ENCODE data around the gene OR2AK2. TPM values are rescaled to one million over a fixed set of nuclear protein-coding genes. Genes with fewer than 3 reads are reported as not detected.

OR2AK2 gene, protein sequence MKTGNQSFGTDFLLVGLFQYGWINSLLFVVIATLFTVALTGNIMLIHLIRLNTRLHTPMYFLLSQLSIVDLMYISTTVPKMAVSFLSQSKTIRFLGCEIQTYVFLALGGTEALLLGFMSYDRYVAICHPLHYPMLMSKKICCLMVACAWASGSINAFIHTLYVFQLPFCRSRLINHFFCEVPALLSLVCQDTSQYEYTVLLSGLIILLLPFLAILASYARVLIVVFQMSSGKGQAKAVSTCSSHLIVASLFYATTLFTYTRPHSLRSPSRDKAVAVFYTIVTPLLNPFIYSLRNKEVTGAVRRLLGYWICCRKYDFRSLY
- not detected in 2 replicates for total RNA-seq (2022)
- Bru-seq, nascent RNA = not detected
- BruChase-seq, experiment 1, labeled RNA remaining after a 6-hour chase = not detected
- not detected for BruChase-seq, experiment 2, labeled RNA remaining after a 2-hour chase
- long read RNA-seq = 0 reads

DNA sequence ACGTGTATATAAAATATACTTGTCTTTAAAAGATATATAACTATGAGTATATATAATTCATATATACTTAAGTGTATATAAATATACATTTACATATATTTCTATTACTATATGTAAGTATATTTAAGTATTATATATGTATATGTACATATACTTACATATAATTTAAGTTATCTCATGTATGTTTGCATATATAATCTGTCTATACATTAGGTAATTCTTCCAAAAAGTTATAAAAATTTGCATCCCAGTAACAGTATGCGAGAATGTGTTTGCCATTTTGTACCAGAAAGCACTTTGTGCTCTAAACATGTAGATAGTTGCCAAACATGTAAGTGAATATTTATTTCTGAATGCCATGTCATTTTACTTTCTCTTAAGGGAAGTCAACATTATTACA lies at the start of gene OR2AK2:
Gene OR2AK2 (plus strand): TSS at position 301 of the 400 bp plus-strand sequence. CDS start 144 bp downstream, outside the sequence.
- Mint-ChIP-seq H3K4me1 (ENCODE audit: low read depth, unreplicated experiment) (no peaks in the 10 kb centered on the region), H3K9me3 (ENCODE audit: low read depth, unreplicated experiment) (peaks cover 16% of the 10 kb centered on the region), H3K36me3 (ENCODE audit: insufficient read depth, unreplicated experiment) (no peaks in the 10 kb centered on the region), H3K27ac (ENCODE audit: unreplicated experiment) (no peak within 1 kb of the TSS), H3K27me3 (ENCODE audit: unreplicated experiment) (no peaks in the 10 kb centered on the region), H3K4me3 (ENCODE audit: low read depth, unreplicated experiment) (no peak within 1 kb of the TSS)
- CTCF ChIA-PET = no interaction called here
- no peak for DNase-seq
- intact Hi-C loops (cut with micrococcal nuclease; ENCODE audit: unreplicated experiment) = no loop called here
- TF ChIP-seq, protein P1, sequence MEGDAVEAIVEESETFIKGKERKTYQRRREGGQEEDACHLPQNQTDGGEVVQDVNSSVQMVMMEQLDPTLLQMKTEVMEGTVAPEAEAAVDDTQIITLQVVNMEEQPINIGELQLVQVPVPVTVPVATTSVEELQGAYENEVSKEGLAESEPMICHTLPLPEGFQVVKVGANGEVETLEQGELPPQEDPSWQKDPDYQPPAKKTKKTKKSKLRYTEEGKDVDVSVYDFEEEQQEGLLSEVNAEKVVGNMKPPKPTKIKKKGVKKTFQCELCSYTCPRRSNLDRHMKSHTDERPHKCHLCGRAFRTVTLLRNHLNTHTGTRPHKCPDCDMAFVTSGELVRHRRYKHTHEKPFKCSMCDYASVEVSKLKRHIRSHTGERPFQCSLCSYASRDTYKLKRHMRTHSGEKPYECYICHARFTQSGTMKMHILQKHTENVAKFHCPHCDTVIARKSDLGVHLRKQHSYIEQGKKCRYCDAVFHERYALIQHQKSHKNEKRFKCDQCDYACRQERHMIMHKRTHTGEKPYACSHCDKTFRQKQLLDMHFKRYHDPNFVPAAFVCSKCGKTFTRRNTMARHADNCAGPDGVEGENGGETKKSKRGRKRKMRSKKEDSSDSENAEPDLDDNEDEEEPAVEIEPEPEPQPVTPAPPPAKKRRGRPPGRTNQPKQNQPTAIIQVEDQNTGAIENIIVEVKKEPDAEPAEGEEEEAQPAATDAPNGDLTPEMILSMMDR (IDR thresholded peaks at IDR 0.05; ENCODE audit: unreplicated experiment) = no peak
- no TSS peak for BruUV-seq (replicated peaks)

DNA sequence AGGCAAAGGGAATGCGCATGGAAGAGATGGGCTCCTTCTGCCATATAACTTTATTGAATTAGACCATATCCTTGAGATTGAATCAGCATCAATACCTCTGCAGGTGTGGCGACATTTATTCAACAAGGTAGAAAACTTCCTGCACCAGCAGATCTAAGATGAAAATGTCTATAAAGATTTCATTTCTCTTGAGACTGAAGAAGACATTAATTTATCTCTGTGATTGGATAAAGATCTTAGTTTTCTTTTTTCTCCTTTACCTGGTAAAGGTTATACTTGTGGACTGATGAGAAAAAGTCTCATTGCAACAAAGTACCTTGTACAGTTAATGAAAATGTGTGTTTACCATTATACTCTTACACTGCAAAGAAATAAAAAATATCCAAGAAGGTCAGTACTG lies 45.1 kb upstream of the OR2AK2 start, which contains the start of gene OR2T8:
Gene OR2T8 (plus strand): TSS at position 301 of the 400 bp plus-strand sequence. CDS start 766 bp downstream, outside the sequence.
- H3K27ac Mint-ChIP-seq (ENCODE audit: unreplicated experiment) = no peak within 1 kb of the TSS
- TF ChIP-seq, protein P1 (IDR thresholded peaks at IDR 0.05; ENCODE audit: unreplicated experiment) = no peak
- no peak for DNase-seq
- H3K9me3 Mint-ChIP-seq (ENCODE audit: low read depth, unreplicated experiment) = peaks cover 20% of the 10 kb centered on the region
- BruUV-seq (replicated peaks) = no TSS peak
- no peaks in the 10 kb centered on the region for H3K36me3 Mint-ChIP-seq (ENCODE audit: insufficient read depth, unreplicated experiment)
- intact Hi-C loops (cut with micrococcal nuclease; ENCODE audit: unreplicated experiment) = no loop called here
- no peaks in the 10 kb centered on the region for H3K27me3 Mint-ChIP-seq (ENCODE audit: unreplicated experiment)
- CTCF ChIA-PET = no interaction called here
- no peaks in the 10 kb centered on the region for H3K4me1 Mint-ChIP-seq (ENCODE audit: low read depth, unreplicated experiment)
- no peak within 1 kb of the TSS for H3K4me3 Mint-ChIP-seq (ENCODE audit: low read depth, unreplicated experiment)

DNA sequence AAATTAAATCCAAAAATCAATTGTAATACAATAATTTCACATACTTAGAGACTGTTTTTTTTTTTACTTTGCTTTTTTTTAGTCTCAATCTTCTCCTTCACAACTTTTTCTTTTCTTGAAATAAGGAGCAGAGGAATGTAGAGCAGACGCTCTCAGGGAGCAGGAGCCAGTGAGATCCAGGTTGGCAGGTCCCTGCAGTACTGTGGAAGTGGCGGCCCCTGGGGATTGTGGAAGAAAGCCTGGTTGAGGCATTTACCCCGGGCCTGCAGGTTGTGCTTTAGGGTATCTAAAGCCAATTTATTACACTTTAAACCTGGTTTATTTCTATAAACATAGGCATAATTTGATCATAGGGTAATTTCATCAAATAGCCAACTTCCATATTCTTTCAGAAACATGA lies 41.1 kb upstream of the OR2AK2 start:
- H3K36me3 Mint-ChIP-seq (ENCODE audit: insufficient read depth, unreplicated experiment) = no peaks in the 10 kb centered on the region
- no TSS peak for BruUV-seq (replicated peaks)
- peaks cover 21% of the 10 kb centered on the region for H3K9me3 Mint-ChIP-seq (ENCODE audit: low read depth, unreplicated experiment)
- no peak overlapping the region for H3K4me3 Mint-ChIP-seq (ENCODE audit: low read depth, unreplicated experiment)
- H3K27ac Mint-ChIP-seq (ENCODE audit: unreplicated experiment) = no peak overlapping the region
- TF ChIP-seq, protein P1 (IDR thresholded peaks at IDR 0.05; ENCODE audit: unreplicated experiment) = no peak
- CTCF ChIA-PET = no interaction called here
- intact Hi-C loops (cut with micrococcal nuclease; ENCODE audit: unreplicated experiment) = no loop called here
- H3K27me3 Mint-ChIP-seq (ENCODE audit: unreplicated experiment) = no peaks in the 10 kb centered on the region
- H3K4me1 Mint-ChIP-seq (ENCODE audit: low read depth, unreplicated experiment) = no peaks in the 10 kb centered on the region
- DNase-seq = no peak

DNA sequence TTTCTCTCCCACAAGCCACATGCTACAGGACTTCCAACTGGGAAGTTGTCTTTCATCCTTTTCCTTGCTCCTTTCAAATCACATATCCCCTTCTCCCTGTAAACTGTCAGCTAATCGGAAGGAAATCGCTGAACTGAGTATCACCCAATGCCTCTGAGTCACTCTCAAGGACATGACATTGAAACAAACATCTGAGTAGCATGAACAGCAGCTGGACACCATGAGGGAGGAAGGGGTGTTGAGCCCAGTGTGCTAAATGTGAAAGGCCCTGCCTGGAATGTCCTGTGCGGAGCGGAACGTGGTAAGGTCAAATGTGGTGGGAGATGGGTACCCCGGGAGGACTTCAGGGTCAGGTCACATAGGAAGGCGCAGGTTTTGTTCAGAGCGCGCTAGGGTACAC lies 40.2 kb upstream of the OR2AK2 start, which contains the start of gene OR2AJ1:
Gene OR2AJ1 (plus strand): TSS at position 22 of the 400 bp plus-strand sequence. CDS start 8,880 bp downstream, outside the sequence.
- TF ChIP-seq, protein P1 (IDR thresholded peaks at IDR 0.05; ENCODE audit: unreplicated experiment) = no peak
- Mint-ChIP-seq H3K9me3 (ENCODE audit: low read depth, unreplicated experiment) (peaks cover 21% of the 10 kb centered on the region), H3K36me3 (ENCODE audit: insufficient read depth, unreplicated experiment) (no peaks in the 10 kb centered on the region), H3K4me1 (ENCODE audit: low read depth, unreplicated experiment) (no peaks in the 10 kb centered on the region), H3K4me3 (ENCODE audit: low read depth, unreplicated experiment) (no peak within 1 kb of the TSS), H3K27ac (ENCODE audit: unreplicated experiment) (no peak within 1 kb of the TSS), H3K27me3 (ENCODE audit: unreplicated experiment) (no peaks in the 10 kb centered on the region)
- CTCF ChIA-PET = no interaction called here
- no TSS peak for BruUV-seq (replicated peaks)
- intact Hi-C loops (cut with micrococcal nuclease; ENCODE audit: unreplicated experiment) = no loop called here
- no peak for DNase-seq
